Breast epithelium (tissue), 3 donors: ENCODE data around the gene ZW10.
"Not testable (repeated sequence)": the region's sequence is repeated elsewhere in the genome, so short reads cannot be mapped to it uniquely, and the experiment has no call there.

ENCODE experiments used
- POLR2A ChIP-seq: fragments of 450-650 bp; IDR thresholded peaks from one replicate; pipeline ENCODE4 v1.6.1; 2016; ENCODE audit warnings: antibody characterized with exemption, mild to moderate bottlenecking, moderate library complexity
- POLR2AphosphoS5 ChIP-seq, 3 donors: sonication (generic); formaldehyde crosslinking; IDR thresholded peaks; one replicate each; pipeline ENCODE4 v1.6.1; 2017; ENCODE audit warnings: antibody characterized with exemption in 3 of 3
- TF ChIP-seq, protein P1 (sequence below), 3 donors: fragments of 450-650 bp; IDR thresholded peaks; one replicate each; pipeline ENCODE4 v1.5.1; 2016 to 2017; ENCODE audit warnings: antibody characterized with exemption in 3 of 3, mild to moderate bottlenecking in 3 of 3, moderate library complexity in 3 of 3

DNA sequence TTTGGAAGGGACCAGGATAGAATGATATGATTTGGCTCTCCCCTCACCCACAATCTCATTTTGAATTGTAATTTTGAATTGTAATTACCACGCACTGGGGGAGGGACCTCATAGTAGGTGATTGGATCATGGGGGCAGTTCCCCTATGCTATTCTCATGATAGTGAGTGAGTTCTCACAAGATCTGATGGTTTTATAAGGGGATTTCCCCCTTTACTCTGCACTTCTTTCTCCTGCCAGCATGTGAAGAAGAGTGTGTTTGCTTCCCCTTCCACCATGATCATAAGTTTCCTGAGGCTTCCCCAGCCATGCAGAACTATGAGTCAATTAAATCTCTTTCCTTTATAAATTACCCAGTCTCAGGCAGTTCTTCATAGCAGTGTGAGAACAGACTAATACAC lies 69.9 kb downstream of the ZW10 start:
- TF ChIP-seq, protein P1, sequence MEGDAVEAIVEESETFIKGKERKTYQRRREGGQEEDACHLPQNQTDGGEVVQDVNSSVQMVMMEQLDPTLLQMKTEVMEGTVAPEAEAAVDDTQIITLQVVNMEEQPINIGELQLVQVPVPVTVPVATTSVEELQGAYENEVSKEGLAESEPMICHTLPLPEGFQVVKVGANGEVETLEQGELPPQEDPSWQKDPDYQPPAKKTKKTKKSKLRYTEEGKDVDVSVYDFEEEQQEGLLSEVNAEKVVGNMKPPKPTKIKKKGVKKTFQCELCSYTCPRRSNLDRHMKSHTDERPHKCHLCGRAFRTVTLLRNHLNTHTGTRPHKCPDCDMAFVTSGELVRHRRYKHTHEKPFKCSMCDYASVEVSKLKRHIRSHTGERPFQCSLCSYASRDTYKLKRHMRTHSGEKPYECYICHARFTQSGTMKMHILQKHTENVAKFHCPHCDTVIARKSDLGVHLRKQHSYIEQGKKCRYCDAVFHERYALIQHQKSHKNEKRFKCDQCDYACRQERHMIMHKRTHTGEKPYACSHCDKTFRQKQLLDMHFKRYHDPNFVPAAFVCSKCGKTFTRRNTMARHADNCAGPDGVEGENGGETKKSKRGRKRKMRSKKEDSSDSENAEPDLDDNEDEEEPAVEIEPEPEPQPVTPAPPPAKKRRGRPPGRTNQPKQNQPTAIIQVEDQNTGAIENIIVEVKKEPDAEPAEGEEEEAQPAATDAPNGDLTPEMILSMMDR (IDR thresholded peaks at IDR 0.05): not testable (repeated sequence)
- TF ChIP-seq POLR2A; POLR2AphosphoS5 (IDR thresholded peaks at IDR 0.05): not testable (repeated sequence)
